Skin epidermis (tissue), 12 donors: Measurements from ENCODE around the gene INPP4B.

Source experiments
- H3K27ac ChIP-seq, 21 experiments: fragments of 200-600 bp; sonication (generic) in 11 of 21; one replicate each; pipeline ENCODE4 v1.5.0; 2020; ENCODE audit warnings: mild to moderate bottlenecking in 3 of 21, inconsistent platforms in 2 of 21, moderate library complexity in 2 of 21
- H3K4me3 ChIP-seq, 7 experiments: fragments of 200-600 bp; sonication (generic) in 2 of 7; one replicate each; pipeline ENCODE4 v1.5.0; 2020; ENCODE audit warnings: inconsistent platforms in 2 of 7, mild to moderate bottlenecking in 2 of 7, moderate library complexity in 1 of 7

INPP4B gene

DNA sequence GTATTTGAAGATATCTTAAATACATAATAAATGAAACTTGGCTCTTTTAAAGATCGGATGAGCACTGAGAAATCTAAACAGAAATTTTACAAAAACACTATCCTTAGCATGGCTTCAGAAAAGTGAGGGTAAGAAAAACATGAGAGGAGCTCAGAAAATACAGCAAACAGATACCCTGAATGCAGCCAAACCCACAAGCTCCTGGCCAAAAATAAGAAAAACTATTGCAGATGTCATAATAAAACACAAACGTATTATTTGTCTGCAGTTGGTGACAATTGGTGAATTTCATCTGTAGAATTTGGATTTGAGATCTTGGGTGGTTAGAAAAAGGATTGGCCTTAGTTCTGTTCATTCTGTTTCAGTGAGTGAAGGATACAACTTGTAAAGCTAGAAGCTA, 603.9 kb downstream of the INPP4B start:
- Histone ChIP-seq H3K4me3 (no peak overlapping the region), H3K27ac (no peak overlapping the region)

DNA sequence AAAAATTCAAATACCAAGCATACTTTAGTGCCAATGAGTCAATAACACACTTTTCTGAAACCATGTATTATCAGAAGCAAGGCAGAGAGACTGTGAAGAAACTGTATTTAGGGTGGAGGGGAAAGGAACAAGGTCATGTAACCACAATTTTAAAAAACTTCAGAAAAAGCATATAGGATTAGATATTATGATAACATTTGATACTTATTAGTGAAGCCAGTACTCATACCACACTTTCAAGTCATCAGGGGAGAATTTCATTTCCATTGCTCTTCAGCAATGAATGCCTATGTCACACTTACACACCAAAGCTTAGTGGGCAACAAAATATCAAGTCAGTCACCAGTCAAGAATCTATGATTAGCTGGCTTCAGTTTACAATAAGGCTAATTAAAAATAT, 607.5 kb downstream of the INPP4B start:
- no peak overlapping the region for H3K27ac ChIP-seq
- no peak overlapping the region for H3K4me3 ChIP-seq

DNA sequence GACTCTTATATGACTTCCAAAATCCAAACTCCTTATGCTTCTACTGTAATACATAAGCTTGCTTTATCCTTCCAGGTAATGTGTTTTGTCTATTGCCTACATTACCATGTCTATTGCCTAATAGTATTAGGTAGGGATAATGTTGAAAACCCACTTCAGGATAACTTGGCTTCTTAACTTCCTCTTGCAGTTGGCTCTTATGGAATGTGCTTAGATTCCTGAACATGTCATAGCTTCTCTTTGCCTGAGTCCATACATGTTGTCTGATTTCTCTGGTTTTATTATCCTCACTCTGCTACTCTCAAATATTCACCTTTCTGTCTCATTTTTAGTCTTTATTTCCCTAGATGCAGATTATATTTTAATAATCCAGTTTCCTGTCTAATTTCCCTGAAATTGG, 609.8 kb downstream of the INPP4B start:
- Histone ChIP-seq H3K4me3 (no peak overlapping the region), H3K27ac (no peak overlapping the region)

DNA sequence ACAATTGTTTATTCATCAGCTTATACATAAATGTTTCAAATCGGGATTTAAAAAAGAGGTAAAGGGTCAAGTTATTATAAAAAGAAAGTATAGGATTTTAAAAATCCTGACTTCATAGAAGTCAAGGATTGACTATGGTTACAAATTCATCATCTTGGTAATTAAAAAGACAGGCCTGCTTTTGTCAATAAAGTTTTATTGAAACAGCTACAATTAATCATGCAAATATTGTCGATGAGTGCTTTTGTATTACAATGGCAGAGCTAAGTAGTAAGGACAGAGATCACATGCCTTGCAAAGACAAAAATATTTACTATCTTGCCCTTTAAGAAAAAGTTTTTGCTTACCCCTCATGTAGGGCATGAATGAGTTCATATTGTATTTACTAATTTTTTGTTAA, 614.3 kb downstream of the INPP4B start:
- no peak overlapping the region for H3K4me3 ChIP-seq

DNA sequence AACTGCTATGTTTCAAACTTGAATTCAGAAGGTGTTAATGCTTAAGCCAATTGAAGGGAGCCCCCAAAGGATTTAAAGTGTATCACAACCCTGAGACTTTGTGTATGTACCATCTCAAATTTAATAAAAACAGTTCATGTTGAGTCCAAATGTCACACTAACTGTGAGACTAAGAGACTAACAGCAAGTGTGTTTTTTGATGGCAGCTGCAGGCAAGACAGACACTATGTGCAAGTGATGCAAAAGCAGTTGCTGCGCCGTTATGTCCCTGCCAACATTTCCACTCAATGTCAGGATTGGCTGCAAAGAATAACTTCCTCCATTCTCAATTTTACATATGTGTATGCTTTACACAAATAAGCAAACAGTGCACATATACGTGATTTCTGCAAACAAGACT, 615.1 kb downstream of the INPP4B start:
- Histone ChIP-seq H3K4me3 (no peak overlapping the region), H3K27ac (no peak overlapping the region)

More for the DNA sequence above, 614.3 kb downstream of the INPP4B start:
- no peak overlapping the region for H3K27ac ChIP-seq

DNA sequence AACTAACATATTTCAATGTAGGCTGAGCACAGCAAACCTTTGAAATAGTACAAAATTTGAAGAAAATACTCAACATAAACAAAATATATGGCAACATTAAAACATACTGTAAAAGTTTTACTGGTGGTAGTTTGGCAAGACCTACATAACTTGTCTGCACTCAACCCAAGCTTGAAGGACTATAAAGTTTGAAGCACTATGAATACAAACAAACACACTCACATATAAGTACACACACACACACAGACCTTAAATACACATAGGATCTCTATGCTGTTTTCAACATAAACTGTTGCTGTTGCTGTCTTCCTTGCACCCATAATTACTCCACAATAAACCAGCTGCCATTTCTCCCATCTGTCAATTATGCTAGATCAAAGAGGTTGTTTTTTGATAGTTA, 620.1 kb downstream of the INPP4B start:
- H3K4me3 ChIP-seq: no peak overlapping the region

DNA sequence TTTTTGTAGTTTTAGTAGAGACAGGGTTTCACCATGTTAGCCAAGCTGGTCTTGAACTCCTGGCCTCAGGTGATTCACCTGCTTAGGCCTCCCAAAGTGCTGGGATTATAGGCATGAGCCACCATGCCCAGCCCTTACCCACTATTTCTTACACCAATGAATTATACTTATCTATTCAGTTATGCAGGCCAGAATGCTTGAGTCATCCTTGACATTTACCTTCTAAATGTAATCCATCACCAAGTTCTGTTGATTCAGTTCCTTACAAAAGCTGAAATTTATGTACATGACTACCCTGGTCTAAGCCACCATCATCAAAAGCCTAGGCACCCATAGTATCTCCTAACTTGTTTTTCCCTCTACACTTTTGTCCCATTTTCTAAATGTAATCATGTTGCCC, 624.0 kb downstream of the INPP4B start:
- no peak overlapping the region for H3K4me3 ChIP-seq
- H3K27ac ChIP-seq: no peak overlapping the region

More for the DNA sequence above, 620.1 kb downstream of the INPP4B start:
- H3K27ac ChIP-seq: no peak overlapping the region

DNA sequence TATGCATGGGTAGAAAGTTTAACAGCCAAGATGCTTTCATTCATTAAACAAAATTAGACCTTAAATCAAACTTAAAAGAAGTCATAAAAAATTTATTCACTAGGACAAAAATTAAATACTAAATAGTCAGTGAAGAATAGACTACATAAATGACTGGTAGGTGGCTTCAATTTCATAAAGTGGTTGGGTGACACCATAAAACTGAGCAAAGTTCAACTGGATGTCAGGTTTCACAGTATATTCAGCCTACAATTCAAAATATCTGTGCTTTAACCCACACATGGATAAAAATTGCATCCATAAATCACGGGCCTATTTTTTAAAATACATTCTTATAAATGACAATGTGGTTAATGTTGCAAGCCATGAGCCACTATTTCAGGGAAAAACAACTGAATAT, 627.4 kb downstream of the INPP4B start:
- Histone ChIP-seq H3K4me3 (no peak overlapping the region), H3K27ac (no peak overlapping the region)

DNA sequence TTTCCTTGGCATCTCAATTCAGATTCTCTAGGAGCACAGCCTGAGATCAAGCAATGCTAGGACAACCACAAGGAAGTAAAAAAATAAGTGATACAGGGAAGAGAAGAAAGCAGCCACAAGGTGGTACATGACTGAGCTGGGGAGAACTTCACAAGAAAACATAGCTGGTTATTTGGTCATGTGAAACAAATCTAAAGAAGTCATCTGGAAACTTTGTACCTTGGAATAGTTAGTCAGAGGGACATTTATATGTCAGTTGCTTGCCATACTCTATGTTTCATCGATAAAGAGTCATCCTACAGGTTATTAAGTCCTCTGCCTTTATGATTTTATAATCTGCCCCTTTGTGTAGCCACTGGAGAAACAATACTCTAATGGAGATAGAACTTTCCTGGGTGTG, 634.7 kb downstream of the INPP4B start:
- no peak overlapping the region for H3K27ac ChIP-seq
- H3K4me3 ChIP-seq: no peak overlapping the region

DNA sequence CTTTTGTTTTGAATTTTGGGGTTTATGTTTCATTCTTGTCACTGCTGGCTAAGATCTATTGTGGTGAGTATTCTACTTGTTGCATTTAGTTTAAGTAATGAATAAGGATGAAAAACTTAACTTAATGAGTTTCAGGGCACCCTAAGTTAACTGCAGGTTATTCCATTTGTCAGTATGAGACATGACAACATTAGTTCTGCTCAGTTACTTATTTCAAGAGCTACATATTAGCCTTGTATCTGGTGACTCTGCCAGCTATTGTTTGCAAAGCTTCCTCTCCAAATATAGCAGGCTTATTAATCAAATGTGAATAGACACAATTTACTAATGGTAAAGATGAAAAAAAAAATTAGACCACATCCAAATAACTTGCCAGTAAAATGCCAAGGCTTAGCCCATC, 642.6 kb downstream of the INPP4B start:
- Histone ChIP-seq H3K27ac (no peak overlapping the region), H3K4me3 (no peak overlapping the region)

DNA sequence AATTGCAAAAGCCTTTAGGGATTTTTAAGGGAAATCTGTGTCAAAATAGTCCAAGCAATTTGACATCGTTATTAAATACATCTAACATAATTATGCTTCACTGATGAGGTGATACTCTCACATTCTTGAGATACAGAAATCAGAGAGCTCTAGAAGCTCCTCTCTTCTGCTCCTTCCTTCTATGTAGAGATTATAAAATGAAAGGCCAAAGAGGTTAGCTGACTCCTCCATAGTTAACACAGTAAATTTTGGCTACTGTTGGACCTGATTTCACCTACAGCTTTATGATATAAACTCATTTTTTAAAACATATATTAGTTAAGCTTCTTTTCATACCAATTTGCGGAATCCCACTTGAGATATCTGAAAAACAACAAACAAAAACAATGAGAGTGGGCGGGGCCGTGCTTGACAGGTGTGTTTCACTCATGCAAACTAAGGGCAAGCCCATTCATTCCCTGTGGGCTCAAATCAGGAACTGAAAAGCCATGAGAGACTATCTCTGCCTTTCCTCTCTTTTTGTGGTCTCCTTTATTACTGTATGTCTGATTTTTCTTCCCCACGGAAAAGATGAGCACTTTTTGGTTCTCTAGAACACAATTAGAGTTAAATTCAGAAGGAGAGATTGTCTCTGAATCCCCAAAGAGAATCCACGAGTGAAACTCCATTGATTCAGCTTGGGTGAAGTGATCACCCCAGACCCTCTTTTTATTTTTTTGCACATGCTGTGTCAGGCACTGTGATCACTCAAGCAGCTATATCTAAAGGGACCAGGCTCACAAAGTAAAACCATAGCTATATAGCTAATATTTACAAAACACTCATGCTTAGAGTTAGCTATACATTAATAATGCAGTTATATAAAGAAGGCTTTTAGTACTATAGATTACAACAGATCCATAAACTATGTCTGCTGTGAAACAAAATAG, 643.4 kb downstream of the INPP4B start:
- no peak overlapping the region for H3K4me3 ChIP-seq
- H3K27ac ChIP-seq: no peak overlapping the region

DNA sequence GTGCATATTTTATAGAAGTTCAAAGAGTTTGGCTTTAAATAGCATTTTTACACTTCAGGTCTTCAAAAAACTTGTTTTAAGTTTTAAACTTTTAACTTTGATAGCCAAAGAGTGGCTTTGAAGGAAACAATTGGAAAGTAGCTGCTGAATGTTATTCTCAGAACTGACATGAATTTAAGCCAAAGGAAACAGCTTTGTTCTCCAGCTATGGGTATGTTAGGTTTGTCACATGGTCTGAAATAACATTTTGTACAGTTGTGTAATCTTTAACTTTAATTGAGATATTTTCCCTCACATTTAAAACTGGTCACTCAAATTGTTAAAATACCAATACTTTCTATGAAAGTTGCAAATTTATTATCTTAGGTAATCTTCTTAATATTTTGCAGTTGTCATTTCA, 645.1 kb downstream of the INPP4B start:
- no peak overlapping the region for H3K4me3 ChIP-seq
- no peak overlapping the region for H3K27ac ChIP-seq

DNA sequence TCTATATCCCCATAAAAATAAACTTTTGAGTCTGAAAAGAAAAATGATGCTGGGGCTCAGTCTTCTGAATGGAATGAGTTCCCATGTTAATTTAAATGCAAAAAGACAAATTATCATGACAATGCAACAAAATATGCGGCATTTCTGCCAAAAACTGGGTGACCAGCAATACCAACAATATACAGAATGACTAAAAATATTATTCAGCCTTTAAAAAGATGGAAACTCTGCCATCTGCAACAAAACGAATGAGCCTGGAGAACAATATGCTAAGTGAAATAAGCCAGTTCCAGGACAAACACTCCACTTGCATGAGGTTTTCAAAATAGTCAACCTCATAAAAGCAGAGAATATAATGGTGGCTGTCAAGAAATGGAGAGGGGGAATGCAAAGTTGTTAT, 651.2 kb downstream of the INPP4B start:
- no peak overlapping the region for H3K27ac ChIP-seq
- no peak overlapping the region for H3K4me3 ChIP-seq

DNA sequence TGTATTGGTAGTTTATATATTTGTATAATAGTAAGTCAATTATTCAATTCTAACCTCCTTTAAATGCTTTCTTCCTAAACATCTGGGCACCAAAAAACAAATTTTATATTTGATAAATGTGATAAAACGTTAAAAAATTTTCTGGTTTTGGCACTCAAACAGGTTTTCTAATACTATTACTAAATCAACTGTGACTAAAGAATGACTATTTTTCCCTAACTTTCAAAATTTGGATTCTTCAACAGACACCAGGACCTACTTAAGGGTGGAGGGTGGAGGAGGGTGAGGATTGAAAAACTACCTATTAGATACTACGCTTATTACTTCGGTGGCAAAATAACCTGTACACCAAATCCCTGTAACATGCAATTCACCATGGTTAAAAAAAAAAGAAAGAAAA, 654.2 kb downstream of the INPP4B start:
- H3K27ac ChIP-seq: no peak overlapping the region
- H3K4me3 ChIP-seq: no peak overlapping the region

DNA sequence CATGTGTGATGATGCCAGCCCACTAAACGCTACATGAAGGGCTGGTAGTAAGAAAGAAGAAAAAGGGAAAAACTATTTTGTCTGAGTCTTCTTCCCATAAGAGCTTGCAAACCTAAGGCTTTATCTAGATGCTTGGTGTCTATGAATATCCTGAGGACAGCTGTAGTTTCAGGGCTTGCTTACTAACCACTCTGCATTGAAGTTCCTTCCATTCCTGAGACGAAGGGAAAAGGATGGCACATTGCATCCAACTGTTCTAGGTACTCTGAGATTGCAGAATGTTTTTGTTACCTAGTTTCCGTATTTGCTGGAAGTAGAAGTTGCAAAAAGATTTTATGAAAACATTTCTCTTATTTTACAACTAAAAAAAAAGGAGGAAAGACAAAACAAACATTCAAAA, 665.1 kb downstream of the INPP4B start:
- Histone ChIP-seq H3K4me3 (no peak overlapping the region), H3K27ac (no peak overlapping the region)

DNA sequence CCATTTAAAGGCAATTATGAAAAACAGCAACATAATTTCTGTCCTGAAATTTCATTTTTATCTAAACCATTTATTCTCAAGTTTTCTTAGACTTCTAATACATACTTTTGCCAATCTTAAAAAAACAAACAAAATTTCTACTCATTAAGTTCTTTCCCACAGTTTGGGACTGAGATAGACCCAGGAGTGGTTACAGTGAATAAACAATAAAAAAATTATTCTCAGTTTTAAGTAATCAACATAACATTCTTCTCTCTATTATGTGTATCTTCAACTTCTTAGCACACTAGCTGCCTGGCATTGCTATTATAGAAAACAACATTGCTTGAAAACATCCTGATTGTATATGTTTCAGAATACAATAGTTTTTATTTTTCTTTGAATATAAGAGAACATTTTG, 676.9 kb downstream of the INPP4B start:
- Histone ChIP-seq H3K4me3 (no peak overlapping the region), H3K27ac (no peak overlapping the region)

DNA sequence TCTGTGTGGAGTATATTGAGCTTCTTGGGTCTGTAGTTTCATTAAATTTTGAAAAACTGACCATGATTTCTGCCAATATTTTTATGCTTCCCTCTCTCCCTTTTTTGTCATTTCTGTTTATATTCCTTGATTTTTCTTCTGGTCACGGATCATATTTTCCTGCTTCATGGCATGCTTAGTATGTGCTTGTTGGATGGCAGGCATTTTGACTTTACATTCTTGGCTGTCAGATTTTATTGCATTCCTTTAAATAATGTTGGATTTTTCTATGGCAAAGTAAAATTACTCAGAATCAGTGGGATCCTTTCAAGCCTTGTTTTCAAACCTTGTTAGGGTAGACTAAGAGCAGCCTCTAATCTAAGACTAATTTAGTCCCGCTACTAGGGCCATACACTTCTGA, 677.9 kb downstream of the INPP4B start:
- no peak overlapping the region for H3K4me3 ChIP-seq
- no peak overlapping the region for H3K27ac ChIP-seq

DNA sequence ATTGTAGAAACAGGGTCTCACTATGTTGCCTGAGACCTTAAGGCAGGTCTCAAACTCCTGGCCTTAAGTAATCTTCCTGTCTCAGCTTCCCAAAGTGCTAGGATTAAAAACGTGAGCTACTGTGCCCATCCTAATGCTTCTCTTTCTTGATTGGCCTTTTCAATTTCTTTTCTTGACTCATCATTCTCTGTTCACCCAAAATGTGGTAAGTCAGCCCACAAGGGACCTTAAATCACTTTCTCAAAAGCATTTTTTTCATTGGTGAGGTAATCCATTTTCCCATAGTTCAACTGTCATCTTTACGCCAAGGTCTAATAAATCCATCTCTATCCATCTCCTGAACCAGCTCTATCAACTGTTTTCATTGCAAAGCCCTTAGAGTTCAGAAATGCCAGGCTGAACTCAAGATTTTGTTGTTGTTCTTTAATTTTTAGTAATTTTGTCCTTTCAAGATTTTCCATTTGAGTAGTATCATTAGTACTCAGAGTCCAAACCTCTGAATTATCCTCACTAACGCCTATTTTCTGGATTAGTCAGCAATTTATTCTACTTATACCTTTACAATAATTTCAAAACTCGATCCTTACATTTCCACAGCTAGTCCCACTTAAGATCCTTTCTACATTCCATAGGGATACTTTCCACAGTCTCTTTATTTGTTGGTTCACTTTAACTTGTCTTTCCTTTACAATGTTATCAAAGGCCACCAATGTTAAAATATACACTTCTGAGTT, 681.2 kb downstream of the INPP4B start:
- Histone ChIP-seq H3K27ac (no peak overlapping the region), H3K4me3 (no peak overlapping the region)

DNA sequence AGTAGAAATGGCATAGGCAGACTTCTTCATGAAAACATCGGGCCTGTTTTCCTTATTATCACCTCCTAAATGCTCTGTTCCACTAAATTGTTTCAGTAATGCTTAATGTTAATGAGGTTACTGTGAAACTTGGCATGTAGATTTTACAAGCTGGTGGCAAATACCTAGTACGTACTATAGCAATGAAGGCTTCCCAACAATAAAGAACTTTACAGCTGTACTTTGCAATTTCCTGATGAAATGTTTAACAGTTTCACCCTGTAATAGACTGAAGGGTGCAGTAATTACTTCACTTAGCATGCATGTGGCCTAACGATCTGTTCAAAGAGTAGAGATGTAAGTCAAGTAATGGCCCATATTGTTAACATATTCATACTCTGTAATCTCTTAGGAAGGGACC, 685.0 kb downstream of the INPP4B start:
- Histone ChIP-seq H3K4me3 (no peak overlapping the region), H3K27ac (no peak overlapping the region)

DNA sequence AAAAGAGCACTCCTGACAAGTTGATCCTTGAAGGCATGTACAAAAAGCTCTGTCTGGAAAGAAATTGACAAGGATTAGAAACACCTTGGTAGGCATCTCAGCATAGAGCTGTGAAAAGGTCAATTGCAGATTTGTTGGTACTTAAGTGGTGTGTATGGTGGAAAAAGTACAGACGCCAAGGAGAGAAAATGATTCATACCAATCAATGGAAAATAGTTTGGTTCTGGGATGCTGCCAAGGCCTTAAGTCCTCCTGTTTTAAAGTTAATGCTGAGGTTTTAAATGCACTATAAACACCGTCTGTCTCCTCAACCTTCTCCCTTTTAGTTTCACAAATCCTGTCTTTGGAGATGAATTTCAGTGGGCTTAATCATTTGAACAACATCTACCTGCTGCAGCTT, 685.6 kb downstream of the INPP4B start:
- Histone ChIP-seq H3K27ac (no peak overlapping the region), H3K4me3 (no peak overlapping the region)

DNA sequence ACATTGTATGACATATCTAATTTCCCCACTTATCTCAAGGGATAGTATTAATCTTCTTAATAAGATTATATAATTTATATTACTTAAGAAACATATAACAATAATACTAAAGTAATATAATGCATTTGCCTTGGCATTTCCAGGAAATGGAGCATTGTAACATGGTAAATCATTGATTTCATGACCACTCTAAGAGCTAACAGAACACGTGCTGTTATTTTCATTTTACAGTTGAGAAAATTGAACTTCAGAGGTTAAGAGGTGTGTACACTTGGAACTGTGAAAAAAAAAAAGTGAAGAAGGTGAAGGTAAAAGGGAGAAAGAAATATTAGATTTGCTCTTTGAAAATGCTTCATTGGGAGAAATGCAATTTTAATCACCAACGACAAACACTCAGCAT, 687.1 kb downstream of the INPP4B start:
- H3K4me3 ChIP-seq: no peak overlapping the region
- no peak overlapping the region for H3K27ac ChIP-seq
